ENCODE data around the gene NCF1. TPM values are rescaled to one million over a fixed set of nuclear protein-coding genes. Genes with fewer than 3 reads are reported as not detected.
"Not testable (repeated sequence)": the region's sequence is repeated elsewhere in the genome, so short reads cannot be mapped to it uniquely, and the experiment has no call there.

Gene NCF1
- total and polyA plus RNA-seq, 11 donors: 0.76 to 23.5 (median 1.9) TPM

DNA sequence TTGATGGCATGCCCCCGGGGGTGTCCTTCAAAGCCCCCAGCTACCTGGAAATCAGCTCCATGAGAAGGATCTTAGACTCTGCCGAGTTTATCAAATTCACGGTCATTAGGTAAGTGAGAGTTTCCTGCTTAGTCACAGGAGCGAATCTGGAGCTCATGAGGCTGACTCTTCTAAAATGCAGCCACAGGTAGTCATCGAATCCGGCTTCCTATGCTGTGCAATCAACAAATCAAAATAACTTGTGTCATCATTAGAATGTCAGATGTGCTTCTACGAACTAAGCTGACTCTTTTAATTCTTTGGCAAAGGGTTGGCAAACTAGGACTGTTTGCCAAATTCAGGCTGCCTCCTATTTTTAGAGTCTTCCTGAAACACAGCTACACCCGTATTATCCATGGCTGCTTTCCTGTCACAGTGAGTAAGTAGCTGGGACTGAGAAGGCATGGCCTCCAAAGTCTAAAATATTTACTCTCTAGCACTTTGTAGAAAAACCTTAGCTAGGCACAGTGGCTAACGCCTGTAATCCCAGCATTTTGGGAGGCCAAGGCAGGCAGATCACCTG is 19.8 kb upstream of the NCF1 start:
- peak; percentile 83 to 94 (median 90) for ATAC-seq
- no CpG with 5 or more reads among the region's 9 CpGs for WGBS, 4 donors
- H3K27ac ChIP-seq: not testable (repeated sequence)

DNA sequence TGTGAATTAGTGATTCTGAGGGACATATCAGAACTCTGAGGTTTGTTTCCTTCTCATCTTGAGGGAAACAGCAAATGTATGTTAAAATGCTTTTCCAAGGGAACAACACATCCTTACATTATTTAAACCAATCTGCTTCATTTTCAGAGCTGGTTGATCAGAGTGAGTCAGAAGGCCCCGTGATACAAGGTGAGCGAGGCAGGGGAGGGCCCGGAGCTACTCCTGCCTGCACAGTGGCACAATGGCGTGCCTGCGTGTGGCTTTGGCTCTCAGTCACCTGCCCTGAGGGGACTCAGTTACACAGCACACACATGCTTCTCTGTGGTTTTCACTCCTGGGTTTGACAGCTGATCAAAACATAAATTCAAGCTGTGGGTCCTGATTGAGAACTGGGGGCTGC is 17.1 kb upstream of the NCF1 start:
- H3K4me3 ChIP-seq: not testable (repeated sequence)

More for the DNA sequence above, 19.8 kb upstream of the NCF1 start:
- intact Hi-C loops (cut with DNase I); DNase-seq; H3K4me3 ChIP-seq; H3K27me3 ChIP-seq; H3K36me3 ChIP-seq; H3K4me1 ChIP-seq; H3K9me3 ChIP-seq: not testable (repeated sequence)

DNA sequence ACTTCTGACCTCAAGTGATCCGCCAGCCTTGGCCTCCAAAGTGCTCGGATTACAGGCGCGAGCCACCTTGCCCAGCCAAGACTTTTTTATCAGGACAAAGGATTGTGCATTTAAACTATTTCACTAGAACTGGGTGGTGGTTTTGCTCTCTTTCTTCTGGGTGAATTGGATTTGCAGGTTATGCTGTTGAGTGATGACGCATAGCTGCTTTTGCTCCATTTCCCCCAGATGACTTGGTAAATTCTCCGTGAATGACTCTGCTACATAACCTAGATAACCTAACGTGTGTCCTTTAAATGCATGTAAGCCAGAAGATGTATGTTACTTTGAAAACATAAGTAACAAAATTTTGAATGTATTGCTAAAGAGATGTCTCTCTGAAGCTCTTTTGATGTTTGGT is 15.5 kb upstream of the NCF1 start:
- not testable (repeated sequence) for ATAC-seq

More for the DNA sequence above, 17.1 kb upstream of the NCF1 start:
- H3K27ac ChIP-seq; ATAC-seq; H3K27me3 ChIP-seq; intact Hi-C loops (cut with DNase I); H3K4me1 ChIP-seq; DNase-seq; H3K36me3 ChIP-seq; H3K9me3 ChIP-seq: not testable (repeated sequence)
- WGBS, 4 donors: no CpG with 5 or more reads among the region's 5 CpGs

DNA sequence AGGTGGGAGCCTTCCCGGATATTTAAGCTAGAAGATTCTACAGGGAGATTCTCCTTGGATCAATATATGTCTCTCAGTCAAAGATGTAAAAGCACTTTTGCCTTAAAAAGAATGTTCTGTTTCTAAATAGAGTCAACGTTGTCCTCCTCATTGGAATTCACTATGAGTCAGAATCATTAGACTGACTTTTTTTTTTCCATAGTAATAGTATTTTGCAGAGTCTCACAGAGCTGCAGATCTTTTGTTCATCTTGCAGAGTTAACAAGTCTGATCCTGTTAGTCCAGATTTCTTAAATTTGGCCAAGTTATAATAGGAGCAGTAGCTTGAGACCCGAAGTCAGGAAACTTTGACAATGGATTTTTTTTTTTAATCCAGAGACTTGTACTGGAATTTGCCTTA is 14.8 kb upstream of the NCF1 start:
- H3K4me1 ChIP-seq; DNase-seq; H3K4me3 ChIP-seq; intact Hi-C loops (cut with DNase I); ATAC-seq; H3K27ac ChIP-seq; H3K9me3 ChIP-seq; H3K27me3 ChIP-seq; H3K36me3 ChIP-seq: not testable (repeated sequence)
- no CpG with 5 or more reads among the region's 3 CpGs for WGBS, 4 donors

More for the DNA sequence above, 15.5 kb upstream of the NCF1 start:
- H3K27me3 ChIP-seq; H3K9me3 ChIP-seq; H3K4me1 ChIP-seq; H3K4me3 ChIP-seq; H3K36me3 ChIP-seq; intact Hi-C loops (cut with DNase I); H3K27ac ChIP-seq; DNase-seq: not testable (repeated sequence)
- WGBS, 4 donors: no CpG with 5 or more reads among the region's 7 CpGs

DNA sequence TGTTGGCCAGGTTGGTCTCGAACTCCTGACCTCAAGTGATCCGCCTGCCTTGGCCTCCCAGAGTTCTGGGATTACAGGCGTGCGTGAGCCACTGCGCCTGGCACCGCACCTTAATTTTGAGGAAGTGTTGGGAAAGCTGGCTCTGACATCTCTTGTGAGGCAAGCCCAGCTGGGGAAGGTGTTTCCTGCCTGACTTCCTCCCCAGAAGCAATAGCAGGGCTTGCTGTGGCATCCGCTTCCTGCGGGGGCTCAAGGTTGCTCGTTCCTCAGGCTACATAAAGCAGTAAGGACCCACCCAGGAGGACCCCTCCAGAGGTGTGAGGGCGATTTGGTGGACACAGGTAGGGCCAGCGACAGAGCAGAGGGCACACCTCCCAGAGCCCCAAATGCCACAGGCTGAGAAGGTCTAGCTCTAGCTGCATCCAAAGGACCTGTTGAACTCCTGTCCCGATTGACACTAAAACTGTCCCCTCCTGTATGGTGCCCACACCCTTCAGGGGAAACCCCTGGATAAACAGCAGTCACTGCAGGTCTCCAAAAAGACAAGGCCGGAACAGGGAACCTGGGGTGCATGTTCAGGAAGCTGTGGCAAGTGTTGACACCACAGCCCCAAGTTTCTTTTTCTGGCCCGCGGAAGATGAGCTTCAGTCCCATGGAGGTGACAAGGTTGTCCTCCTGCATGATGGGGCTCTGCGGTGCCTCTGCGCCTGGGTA is 8.4 kb upstream of the NCF1 start:
- H3K4me1 ChIP-seq; H3K9me3 ChIP-seq; H3K27me3 ChIP-seq; H3K36me3 ChIP-seq; H3K27ac ChIP-seq; intact Hi-C loops (cut with DNase I); DNase-seq; H3K4me3 ChIP-seq: not testable (repeated sequence)
- no CpG with 5 or more reads among the region's 17 CpGs for WGBS, 4 donors
- peak; percentile 38 to 80 (median 56) for ATAC-seq

DNA sequence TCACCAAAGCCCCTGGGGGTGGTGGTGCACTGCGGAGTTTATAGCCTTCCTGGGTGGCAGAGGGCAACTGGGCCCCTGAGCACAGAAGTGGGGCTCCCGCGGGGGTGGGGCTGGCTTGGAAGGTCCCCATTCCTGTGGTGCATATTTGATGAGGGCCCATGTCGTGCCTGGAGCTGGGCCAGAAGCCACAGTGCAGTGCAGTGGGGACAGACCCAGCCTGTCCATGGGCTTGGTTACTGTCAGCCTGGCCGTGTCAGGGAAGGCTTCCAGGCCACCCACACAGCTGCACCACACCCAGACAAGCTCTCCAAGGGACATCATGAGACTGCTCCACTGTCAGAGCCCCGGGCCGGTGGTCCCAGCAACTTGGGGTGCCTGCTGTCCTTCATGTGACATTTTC is 7.3 kb upstream of the NCF1 start:
- not testable (repeated sequence) for DNase-seq

DNA sequence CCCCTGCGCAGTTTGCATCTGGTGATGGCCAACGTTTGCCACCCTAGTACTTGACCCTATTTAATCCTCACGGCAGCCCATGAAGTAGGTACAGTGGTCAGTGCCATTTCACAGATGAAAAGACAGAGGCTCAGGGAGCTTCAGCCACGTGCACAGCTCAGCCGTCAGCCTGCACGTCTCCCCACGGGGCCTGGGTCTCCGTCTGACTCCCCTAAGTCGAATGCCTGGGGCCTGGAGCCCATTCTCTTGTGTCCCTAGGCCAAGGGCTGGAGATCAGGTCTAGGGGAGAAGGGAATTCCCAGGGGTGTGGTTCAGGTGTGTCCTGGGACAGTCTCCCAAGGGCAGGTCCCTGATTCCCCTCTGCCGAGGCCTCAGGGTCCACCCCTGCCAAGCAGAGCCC is 6.8 kb upstream of the NCF1 start:
- WGBS, 4 donors: 71 to 76% (median 76%) methylated on average over 6 to 9 of the region's 10 CpGs; no CpG with 5 or more reads in 1 of the 4 donors
- ATAC-seq; H3K4me1 ChIP-seq; H3K27ac ChIP-seq; H3K27me3 ChIP-seq; H3K36me3 ChIP-seq; DNase-seq; intact Hi-C loops (cut with DNase I); H3K4me3 ChIP-seq; H3K9me3 ChIP-seq: not testable (repeated sequence)

More for the DNA sequence above, 7.3 kb upstream of the NCF1 start:
- WGBS, 4 donors: 80% methylated on average over 1 of the region's 7 CpGs; no CpG with 5 or more reads in 3 of the 4 donors
- intact Hi-C loops (cut with DNase I); H3K4me3 ChIP-seq; H3K36me3 ChIP-seq; H3K4me1 ChIP-seq; H3K27me3 ChIP-seq; H3K27ac ChIP-seq; H3K9me3 ChIP-seq: not testable (repeated sequence)
- peak; percentile 22 to 52 (median 40) for ATAC-seq

DNA sequence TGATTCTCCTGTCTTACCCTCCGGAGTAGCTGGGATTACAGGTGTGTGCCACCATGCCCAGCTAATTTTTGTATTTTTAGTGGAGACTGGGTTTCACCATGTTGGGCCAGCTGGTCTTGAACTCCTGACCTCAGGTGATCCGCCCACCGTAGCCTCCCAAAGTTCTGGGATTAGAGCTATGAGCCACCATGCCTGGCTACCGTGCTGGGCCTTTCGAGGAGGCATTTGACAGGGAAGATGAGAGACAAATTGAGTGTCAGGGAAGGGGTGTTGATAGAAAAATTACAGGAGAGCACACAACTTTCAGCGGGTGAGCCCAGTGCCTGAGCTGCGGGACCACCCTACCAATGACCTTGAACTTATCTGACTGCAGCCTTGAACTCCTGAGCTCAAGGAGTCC is 3.7 kb upstream of the NCF1 start:
- ATAC-seq; intact Hi-C loops (cut with DNase I); H3K4me1 ChIP-seq; H3K9me3 ChIP-seq; DNase-seq; H3K27me3 ChIP-seq; H3K4me3 ChIP-seq; H3K27ac ChIP-seq; H3K36me3 ChIP-seq: not testable (repeated sequence)
- WGBS, 4 donors: 89 to 93% (median 90%) methylated on average over 4 to 6 of the region's 7 CpGs

DNA sequence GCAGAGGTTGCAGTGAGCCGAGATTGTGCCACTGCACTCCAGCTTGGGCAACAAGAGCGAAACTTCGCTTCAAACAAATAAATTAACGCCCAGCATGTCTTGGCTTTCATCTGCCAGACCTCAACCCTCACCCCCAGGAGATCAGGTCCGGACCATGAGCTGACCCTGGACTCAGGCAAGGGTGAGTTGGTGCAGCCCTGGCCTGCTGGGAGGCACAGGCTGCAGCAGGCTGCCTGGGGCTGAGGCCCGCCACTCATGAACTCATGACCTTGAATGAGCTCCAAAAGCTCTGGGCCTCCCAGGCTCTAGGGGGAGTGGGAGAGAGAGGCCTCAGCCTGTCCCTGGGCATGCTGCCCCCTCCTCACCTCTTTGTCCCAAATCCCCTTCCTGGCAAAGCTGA is 1.7 kb upstream of the NCF1 start:
- ATAC-seq (peak in 1 of 4 donors; percentile 21), DNase-seq (peak in 1 of 5 donors; percentile 4)
- H3K4me3 ChIP-seq; intact Hi-C loops (cut with DNase I); H3K27ac ChIP-seq; H3K36me3 ChIP-seq; H3K27me3 ChIP-seq; H3K9me3 ChIP-seq; H3K4me1 ChIP-seq: not testable (repeated sequence)
- WGBS, 4 donors: 95 to 100% (median 97%) methylated on average over 3 to 6 of the region's 6 CpGs; no CpG with 5 or more reads in 1 of the 4 donors

DNA sequence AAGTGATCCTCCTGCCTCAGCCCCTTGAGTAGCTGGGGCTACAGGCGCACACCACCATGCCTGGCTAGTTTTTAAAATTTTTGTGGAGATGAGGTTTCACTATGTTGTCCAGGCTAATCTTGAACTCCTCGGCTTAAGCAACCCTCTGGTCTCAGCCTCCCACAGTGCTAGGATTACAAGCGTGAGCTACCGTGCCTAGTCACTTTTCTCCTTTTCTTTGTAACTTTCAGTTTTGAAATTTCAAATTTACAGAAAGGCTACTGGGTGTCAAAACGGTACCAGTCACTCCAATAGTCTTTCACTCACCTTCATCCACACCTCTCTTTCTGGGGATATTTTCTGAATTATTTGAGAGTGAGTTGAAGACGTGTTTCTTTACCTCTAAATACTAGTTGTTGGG is 1.3 kb downstream of the NCF1 start:
- DNase-seq; H3K4me1 ChIP-seq; H3K4me3 ChIP-seq; ATAC-seq; H3K27ac ChIP-seq; H3K27me3 ChIP-seq; H3K9me3 ChIP-seq; H3K36me3 ChIP-seq; intact Hi-C loops (cut with DNase I): not testable (repeated sequence)
- WGBS, 4 donors: no CpG with 5 or more reads among the region's 6 CpGs

DNA sequence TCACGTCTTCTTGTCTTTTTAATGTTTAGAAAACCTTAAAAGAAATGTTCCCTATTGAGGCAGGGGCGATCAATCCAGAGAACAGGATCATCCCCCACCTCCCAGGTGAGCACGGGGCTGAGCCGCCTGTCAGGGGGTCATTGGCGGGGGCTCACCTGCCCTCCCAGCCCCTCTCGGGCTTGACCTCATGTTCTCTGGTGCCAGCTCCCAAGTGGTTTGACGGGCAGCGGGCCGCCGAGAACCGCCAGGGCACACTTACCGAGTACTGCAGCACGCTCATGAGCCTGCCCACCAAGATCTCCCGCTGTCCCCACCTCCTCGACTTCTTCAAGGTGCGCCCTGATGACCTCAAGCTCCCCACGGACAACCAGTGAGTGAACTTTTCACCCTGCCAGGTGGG is 5.2 kb downstream of the NCF1 start:
- 83 to 84% methylated on average over 12 to 13 of the region's 17 CpGs; no CpG with 5 or more reads in 2 of the 4 donors for WGBS, 4 donors
- ATAC-seq; H3K9me3 ChIP-seq; H3K4me3 ChIP-seq; H3K27ac ChIP-seq; H3K4me1 ChIP-seq; intact Hi-C loops (cut with DNase I); H3K27me3 ChIP-seq; H3K36me3 ChIP-seq: not testable (repeated sequence)
- peak in 1 of 5 donors; percentile 19 for DNase-seq
